Vagina (tissue), 2 donors: ENCODE measurements around the gene TEAD4. TPM values are rescaled to one million over a fixed set of nuclear protein-coding genes. Genes with fewer than 3 reads are reported as not detected.

Experiments used
- DNase-seq, 2 donors: peaks; one replicate each; pipeline ENCODE4 v3.0.0-alpha.2; 2017; ENCODE audit errors: extremely low spot score in 2 of 2
- H3K27ac ChIP-seq: fragments of 200-600 bp; sonication (generic); one replicate; pipeline ENCODE4 v1.5.1; 2019
- H3K27me3 ChIP-seq: fragments of 200-600 bp; sonication (generic); one replicate; pipeline ENCODE4 v1.5.1; 2019
- H3K36me3 ChIP-seq, 2 donors: fragments of 200-600 bp; sonication (generic); one replicate each; pipeline ENCODE4 v1.5.1; 2017 to 2019
- H3K4me1 ChIP-seq: fragments of 200-600 bp; sonication (generic); one replicate; pipeline ENCODE4 v1.5.1; 2019
- H3K4me3 ChIP-seq, 2 donors: fragments of 200-600 bp; sonication (generic); 1 replicate in 1 of 2; 2 replicates in 1 of 2; pipeline ENCODE4 v1.5.1; 2016 to 2019
- H3K9me3 ChIP-seq: fragments of 200-600 bp; sonication (generic); one replicate; pipeline ENCODE4 v1.5.1; 2019
- POLR2A ChIP-seq, 2 donors: fragments of 450-650 bp; IDR thresholded peaks; one replicate each; pipeline ENCODE4 v1.6.1; 2017; ENCODE audit warnings: antibody characterized with exemption in 2 of 2, mild to moderate bottlenecking in 2 of 2, moderate library complexity in 2 of 2
- POLR2AphosphoS5 ChIP-seq, 2 donors: sonication (generic); formaldehyde crosslinking; IDR thresholded peaks; one replicate each; pipeline ENCODE4 v1.9.0; 2017; ENCODE audit warnings: antibody characterized with exemption in 2 of 2, mild to moderate bottlenecking in 2 of 2, low read depth in 1 of 2; ENCODE audit not compliant: insufficient read depth in 1 of 2
- intact Hi-C: fragments of 100-400 bp; cut with DNase I; formaldehyde crosslinking; loops from one replicate; pipeline ENCODE4 v1.15.1; 2023
- total RNA-seq: library from RNA; depleted of rRNA; stranded (reverse); fragments of >200 nt; gene quantifications from one replicate; pipeline ENCODE4 v1.2.3, GENCODE V29; 2016
- TF ChIP-seq, protein P1 (sequence below), 3 experiments: fragments of 450-650 bp in 2 of 3; fragments of 200-600 bp in 1 of 3; sonication (generic) in 1 of 3; IDR thresholded peaks; one replicate each; pipeline ENCODE4 v1.5.1; 2017 to 2019; ENCODE audit warnings: antibody characterized with exemption in 3 of 3, mild to moderate bottlenecking in 2 of 3, moderate library complexity in 2 of 3

TEAD4 gene
- total RNA-seq, 1 donor from 2014 or later, result 18.7 TPM

DNA sequence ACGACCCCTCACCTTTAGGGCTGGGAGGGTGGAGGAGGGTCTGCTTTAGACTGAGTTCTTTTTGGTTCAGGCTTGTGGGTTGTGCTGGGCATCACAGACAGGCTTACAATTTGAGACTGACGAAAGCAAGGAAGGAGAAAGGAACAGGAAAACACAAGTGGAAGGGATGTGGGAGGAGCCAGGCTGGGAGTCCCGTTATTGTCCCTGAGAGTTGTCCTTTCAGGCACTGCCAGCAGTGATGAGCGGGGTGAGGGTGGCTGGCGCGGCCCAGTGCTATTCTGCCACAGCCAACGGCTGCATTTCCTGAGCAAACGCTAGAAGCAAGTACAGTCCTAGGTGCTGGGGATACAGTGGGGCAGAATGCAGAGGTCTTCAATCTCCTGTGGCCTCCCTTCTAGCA is 88.8 kb downstream of the TEAD4 start:
- no peaks in the 10 kb centered on the region for H3K9me3 ChIP-seq
- no peaks in the 10 kb centered on the region for H3K4me1 ChIP-seq
- no peaks in the 10 kb centered on the region for H3K36me3 ChIP-seq
- H3K27ac ChIP-seq, result no peak overlapping the region
- no peaks in the 10 kb centered on the region for H3K27me3 ChIP-seq
- no peak for TF ChIP-seq POLR2AphosphoS5 (IDR thresholded peaks at IDR 0.05; ENCODE audit: insufficient read depth in 1 of 2, low read depth in 1 of 2)
- TF ChIP-seq, protein P1, sequence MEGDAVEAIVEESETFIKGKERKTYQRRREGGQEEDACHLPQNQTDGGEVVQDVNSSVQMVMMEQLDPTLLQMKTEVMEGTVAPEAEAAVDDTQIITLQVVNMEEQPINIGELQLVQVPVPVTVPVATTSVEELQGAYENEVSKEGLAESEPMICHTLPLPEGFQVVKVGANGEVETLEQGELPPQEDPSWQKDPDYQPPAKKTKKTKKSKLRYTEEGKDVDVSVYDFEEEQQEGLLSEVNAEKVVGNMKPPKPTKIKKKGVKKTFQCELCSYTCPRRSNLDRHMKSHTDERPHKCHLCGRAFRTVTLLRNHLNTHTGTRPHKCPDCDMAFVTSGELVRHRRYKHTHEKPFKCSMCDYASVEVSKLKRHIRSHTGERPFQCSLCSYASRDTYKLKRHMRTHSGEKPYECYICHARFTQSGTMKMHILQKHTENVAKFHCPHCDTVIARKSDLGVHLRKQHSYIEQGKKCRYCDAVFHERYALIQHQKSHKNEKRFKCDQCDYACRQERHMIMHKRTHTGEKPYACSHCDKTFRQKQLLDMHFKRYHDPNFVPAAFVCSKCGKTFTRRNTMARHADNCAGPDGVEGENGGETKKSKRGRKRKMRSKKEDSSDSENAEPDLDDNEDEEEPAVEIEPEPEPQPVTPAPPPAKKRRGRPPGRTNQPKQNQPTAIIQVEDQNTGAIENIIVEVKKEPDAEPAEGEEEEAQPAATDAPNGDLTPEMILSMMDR (IDR thresholded peaks at IDR 0.05), result no peak
- TF ChIP-seq POLR2A (IDR thresholded peaks at IDR 0.05), result no peak
- intact Hi-C loops, result no loop called here
- no peak overlapping the region for H3K4me3 ChIP-seq
- no peak for DNase-seq

DNA sequence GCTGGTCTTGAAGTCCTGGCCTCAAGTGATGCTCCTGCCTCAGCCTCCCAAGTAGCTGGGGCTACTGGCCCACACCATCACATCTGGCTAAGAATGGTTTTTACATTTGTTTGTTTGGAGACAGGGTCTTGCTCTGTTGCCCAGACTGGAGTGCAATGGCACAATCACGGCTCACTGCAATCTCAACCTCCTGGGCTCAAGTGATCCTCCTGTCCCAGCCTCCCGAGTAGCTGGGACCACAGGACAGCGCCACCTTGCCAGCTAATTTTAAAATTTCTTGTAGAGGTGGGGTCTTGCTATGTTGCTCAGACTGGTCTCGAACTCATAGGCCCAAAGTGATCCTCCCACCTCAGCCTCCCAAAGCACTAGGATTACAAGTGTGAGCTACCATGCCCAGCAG is 89.3 kb downstream of the TEAD4 start:
- no peak for TF ChIP-seq POLR2AphosphoS5 (IDR thresholded peaks at IDR 0.05; ENCODE audit: insufficient read depth in 1 of 2, low read depth in 1 of 2)
- TF ChIP-seq POLR2A (IDR thresholded peaks at IDR 0.05), result no peak
- TF ChIP-seq, protein P1 (IDR thresholded peaks at IDR 0.05), result no peak
- Histone ChIP-seq H3K9me3 (no peaks in the 10 kb centered on the region), H3K36me3 (no peaks in the 10 kb centered on the region), H3K4me1 (no peaks in the 10 kb centered on the region), H3K4me3 (no peak overlapping the region), H3K27me3 (no peaks in the 10 kb centered on the region), H3K27ac (no peak overlapping the region)
- intact Hi-C loops, result no loop called here
- DNase-seq, result no peak

DNA sequence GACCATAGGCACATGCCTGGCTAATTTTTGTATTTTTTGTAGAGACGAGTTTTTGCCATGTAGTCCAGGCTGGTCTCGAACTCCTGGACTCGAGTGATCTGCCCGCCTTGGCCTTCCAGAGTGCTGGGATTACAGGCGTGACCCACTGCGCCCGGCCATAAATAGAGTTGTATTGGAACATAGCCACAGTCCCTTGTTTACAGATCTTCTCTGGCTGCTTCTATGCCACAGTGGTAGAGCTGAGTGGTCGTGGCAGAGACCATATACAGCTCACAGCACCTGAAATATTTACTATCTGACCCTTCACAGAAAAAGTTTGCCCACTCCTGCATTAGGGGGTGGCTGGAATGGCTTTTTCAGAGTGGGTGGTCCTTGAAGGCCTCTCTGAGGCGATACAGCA is 90.0 kb downstream of the TEAD4 start:
- Histone ChIP-seq H3K4me3 (no peak overlapping the region), H3K9me3 (no peaks in the 10 kb centered on the region), H3K4me1 (no peaks in the 10 kb centered on the region), H3K27ac (no peak overlapping the region), H3K36me3 (no peaks in the 10 kb centered on the region), H3K27me3 (no peaks in the 10 kb centered on the region)
- TF ChIP-seq, protein P1 (IDR thresholded peaks at IDR 0.05), result no peak
- TF ChIP-seq POLR2A (IDR thresholded peaks at IDR 0.05), result no peak
- intact Hi-C loops, result no loop called here
- DNase-seq, result no peak

DNA sequence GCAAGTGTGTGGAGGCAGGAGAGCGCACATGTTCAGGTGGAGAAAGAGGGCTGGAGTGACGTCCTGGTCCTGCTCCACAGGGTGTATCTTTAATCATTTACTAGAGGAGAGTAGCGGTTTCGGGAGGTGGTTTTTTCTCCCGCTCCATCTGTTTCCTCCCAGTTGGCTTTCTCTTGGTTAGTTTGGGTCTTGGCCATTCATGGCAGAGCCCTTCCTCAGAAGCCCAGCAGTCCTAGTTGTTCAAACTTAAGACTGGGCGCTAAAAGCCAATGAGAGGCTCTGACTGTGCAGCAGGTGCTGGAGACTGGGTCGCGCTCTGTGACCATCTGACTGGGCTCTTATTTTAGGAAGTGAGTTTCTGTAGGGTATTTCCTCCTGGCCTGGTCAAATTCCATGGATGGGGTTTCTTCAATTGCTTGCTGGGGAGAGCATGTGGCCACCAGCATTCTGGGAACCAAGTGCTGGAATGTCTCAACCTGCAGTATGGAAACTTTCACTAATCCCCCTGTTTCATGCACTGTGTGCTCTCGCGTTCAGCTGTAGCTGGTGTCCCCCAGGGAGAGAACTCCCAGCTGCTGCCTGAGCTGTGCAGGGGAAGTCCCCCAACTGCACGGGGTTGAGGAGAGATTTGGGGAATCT is 90.5 kb downstream of the TEAD4 start:
- Histone ChIP-seq H3K4me1 (no peaks in the 10 kb centered on the region), H3K9me3 (no peaks in the 10 kb centered on the region), H3K27me3 (no peaks in the 10 kb centered on the region), H3K27ac (no peak overlapping the region), H3K36me3 (no peaks in the 10 kb centered on the region), H3K4me3 (no peak overlapping the region)
- intact Hi-C loops, result no loop called here
- TF ChIP-seq, protein P1 (IDR thresholded peaks at IDR 0.05), result no peak
- TF ChIP-seq POLR2A (IDR thresholded peaks at IDR 0.05) (no peak), POLR2AphosphoS5 (IDR thresholded peaks at IDR 0.05; ENCODE audit: insufficient read depth in 1 of 2, low read depth in 1 of 2) (no peak)
- DNase-seq, result no peak

DNA sequence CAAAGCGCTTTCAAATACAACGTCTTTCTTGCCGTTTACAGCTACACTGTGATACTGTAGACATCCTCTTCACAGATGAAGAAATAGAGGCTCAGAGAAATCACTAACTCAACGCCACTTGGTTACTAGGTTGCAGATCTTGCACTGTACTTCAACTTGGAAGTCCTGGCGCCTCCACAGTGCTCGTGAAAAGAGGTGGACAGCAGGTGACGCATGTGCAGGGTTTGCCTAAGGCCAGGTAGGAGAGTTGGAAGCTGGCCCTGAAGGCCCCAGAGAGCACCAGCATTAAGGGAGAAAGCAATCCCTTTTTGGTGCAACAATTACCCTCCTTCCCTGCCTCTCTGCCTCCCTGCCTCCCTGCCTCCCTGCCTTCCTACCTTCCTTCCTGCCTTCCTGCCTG is 95.2 kb downstream of the TEAD4 start:
- intact Hi-C loops, result no loop called here
- TF ChIP-seq, protein P1 (IDR thresholded peaks at IDR 0.05), result no peak
- TF ChIP-seq POLR2AphosphoS5 (IDR thresholded peaks at IDR 0.05; ENCODE audit: insufficient read depth in 1 of 2, low read depth in 1 of 2) (no peak), POLR2A (IDR thresholded peaks at IDR 0.05) (no peak)
- no peaks in the 10 kb centered on the region for H3K9me3 ChIP-seq
- no peak for DNase-seq
- no peak overlapping the region for H3K4me3 ChIP-seq
- H3K27me3 ChIP-seq, result no peaks in the 10 kb centered on the region
- peak overlapping the region; percentile 64 for H3K27ac ChIP-seq
- peaks cover 10% of the 10 kb centered on the region for H3K4me1 ChIP-seq
- H3K36me3 ChIP-seq, result no peaks in the 10 kb centered on the region
